HG03039 (cell line): ENCODE data around the gene GALNT7.
"Not testable (repeated sequence)": the region's sequence is repeated elsewhere in the genome, so short reads cannot be mapped to it uniquely, and the experiment has no call there.

Experiments
- ATAC-seq: cut with Tn5 transposase; IDR thresholded peaks from one replicate; pipeline ENCODE4 v1.9.1; 2021; ENCODE audit warnings: mild to moderate bottlenecking, moderate library complexity; ENCODE audit not compliant: unreplicated experiment

GALNT7 gene

GRCh38 chr4:173192375-173193162 is 24.0 kb downstream of the GALNT7 start:
- no peak for ATAC-seq

DNA sequence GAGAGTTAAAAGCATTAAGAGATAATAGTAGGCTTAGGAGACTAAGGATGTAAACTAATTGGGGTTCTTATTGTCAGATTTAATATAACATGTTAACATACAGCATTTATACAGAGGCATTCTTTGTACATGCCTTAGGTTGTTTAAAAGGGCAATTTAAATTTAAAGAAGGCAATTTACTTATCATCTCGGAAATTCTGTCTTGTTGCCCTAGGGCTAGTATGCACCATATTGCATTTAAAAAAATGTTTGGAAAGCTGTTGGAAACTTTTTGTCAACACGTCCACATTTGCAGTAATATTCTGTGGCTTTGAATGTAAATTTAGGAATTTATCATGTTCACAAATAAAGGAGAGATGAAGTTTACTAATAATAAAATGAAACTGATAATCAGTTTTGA is 25.5 kb downstream of the GALNT7 start:
- ATAC-seq = no peak

- no peak for ATAC-seq
These were observed 26.5 kb downstream of the GALNT7 start for GRCh38 chr4:173195109-173195508.

DNA sequence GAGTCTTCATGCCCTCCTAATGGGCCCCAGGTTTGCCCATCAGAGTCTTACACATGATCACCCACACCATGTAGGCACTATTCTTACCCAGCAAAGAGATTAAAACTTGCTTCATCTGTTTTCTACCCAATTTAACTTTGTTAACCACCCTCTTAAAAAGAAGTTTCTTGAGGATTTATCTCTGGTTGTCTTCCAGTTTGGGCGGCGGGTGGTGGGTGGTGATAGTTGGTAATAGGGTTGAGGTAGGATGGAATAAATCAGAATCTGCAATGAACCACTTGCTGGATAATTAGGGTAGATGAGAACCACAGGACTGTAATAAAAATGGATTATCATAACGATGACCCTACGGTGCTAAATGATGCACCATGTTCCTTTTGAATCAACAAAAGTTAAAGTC is 30.9 kb downstream of the GALNT7 start:
- no peak for ATAC-seq

DNA sequence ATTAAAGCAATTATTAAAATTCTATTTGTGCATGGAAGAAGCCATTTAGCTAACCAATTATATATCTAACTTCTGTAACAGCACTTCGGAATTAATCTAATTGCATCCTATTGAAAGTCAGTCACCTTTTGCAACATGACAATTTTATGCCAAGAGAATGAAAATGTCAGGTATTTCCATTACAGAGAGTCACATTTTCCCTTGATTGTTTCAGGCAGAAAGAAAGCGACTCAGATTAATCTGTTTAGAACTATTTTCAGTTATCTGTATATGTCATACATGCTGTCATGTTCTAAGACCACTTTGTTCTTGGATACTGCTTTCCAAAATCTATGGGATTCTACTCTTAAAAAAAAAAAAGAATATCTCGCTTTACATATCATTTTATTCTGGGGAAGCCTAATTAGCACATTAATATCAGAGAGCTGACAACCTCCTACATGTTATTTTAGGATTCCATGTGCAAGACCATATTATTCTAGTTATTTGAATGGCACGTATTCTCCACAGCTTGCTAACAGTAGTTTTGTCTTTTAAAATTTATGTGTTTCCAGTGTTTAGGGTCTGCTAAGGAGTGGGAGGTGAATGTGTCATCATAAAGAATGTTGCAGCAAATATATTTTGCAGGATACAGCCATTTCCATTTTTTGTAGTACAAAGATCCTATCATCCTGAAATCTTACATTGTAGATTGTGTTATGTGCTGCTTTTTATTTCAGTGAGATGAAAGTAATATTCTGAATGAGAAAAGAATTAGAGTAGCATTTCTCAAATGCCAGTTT is 31.7 kb downstream of the GALNT7 start:
- no peak for ATAC-seq

DNA sequence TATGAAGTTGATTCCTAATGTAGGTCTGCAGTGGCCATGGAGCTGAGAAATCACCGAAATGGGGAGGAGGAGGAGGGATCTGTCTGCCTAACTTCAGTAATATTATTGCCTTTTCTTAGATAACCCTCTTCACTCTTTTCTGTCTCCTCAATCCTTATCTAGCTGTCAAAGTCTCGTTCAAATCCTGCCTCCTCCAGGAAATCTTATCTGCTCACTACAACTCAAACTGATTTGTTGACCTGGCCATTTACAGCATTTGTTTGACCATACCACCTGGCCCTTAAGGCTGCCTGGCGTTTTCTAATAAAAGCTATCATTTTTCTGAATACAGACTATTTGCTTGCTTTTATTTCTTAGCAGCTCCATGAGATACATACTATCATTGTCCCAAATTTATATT is 33.8 kb downstream of the GALNT7 start:
- ATAC-seq = no peak

GRCh38 chr4:173205656-173206055 is 37.0 kb downstream of the GALNT7 start:
- ATAC-seq = no peak

- no peak for ATAC-seq
These were observed 39.8 kb downstream of the GALNT7 start for GRCh38 chr4:173208420-173208819.

DNA sequence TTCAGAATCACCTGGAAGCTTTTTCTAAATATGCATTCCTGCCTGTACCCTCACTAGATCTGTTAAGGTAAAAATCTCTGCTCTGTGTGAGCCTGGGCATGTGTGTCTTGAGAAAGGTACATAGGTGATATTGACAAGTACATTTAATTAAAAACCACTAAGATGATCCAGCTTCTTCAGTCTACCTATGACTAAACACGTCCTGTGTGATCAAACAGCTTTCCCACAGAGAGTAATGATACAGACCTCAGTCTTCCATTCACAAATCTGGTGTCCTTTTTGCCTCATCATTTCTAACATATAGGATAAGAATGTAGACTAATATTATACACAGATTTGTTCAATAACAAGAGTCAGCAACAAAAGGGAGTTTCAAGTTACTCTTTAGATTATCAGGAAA is 42.6 kb downstream of the GALNT7 start:
- no peak for ATAC-seq

GRCh38 chr4:173211838-173212237 is 43.2 kb downstream of the GALNT7 start:
- no peak for ATAC-seq

DNA sequence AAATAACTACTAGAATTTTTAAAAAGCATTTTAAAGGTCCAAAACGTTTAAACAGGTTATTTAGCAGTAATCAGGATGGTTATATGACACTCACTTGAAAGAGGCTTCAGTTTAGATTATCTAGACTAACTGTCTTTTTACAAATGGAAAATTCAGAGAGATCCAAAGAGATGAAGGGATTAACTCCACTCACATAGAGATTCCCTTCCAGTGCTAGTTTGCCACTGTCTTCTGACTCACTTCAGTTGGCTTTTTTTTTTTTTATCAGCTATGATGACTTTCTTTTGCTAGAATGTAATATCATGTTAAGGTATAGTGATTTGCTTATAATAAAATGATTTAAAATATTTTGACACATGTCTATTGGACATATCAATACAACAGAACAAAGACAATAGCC is 43.8 kb downstream of the GALNT7 start:
- ATAC-seq = no peak

- ATAC-seq = no peak
These were observed 44.7 kb downstream of the GALNT7 start for GRCh38 chr4:173213296-173213695.

DNA sequence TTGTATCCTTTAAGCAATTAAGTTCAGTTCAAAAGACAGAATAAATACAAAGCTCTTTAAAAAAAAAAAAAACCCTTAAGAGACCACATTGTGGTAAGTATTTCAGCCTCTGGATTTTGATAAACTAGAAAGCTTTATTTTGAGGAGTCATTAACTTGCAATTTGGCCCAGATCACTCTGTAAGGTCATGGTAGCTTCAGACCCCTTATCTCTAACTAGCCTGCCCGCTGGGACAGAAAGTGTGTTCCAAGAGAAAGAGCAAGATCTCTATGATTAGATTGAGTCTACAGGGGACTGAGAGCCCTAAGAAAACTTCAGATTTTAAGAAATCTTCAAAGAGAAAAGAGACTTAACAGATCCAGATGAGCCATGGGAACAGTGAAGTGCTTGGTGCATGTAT is 45.6 kb downstream of the GALNT7 start:
- ATAC-seq = no peak

GRCh38 chr4:173214661-173215060 is 46.0 kb downstream of the GALNT7 start:
- ATAC-seq = no peak

GRCh38 chr4:173217075-173217474 is 48.5 kb downstream of the GALNT7 start:
- ATAC-seq = no peak

DNA sequence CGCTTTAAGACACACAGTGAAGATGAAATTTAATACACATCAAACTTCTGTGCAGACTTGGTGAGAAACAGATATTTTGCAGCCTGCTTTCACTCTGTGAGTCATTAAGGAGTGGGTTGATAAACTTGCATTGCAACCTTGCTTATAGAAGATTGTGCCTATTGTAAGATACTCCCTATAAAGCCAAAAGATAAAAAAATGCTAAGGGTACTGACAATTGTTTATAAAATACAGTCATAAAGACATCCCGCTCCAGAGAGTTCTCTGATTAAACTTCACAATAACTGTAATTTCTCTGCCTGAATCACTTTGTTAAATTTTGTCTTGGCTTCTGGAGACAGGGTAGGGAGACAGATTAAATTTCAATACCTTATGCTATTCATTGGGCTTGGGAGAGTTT is 49.1 kb downstream of the GALNT7 start:
- no peak for ATAC-seq

- no peak for ATAC-seq
These were observed 50.0 kb downstream of the GALNT7 start for GRCh38 chr4:173218411-173219125.

- ATAC-seq = not testable (repeated sequence)
These were observed 50.5 kb downstream of the GALNT7 start for GRCh38 chr4:173219126-173219437.

DNA sequence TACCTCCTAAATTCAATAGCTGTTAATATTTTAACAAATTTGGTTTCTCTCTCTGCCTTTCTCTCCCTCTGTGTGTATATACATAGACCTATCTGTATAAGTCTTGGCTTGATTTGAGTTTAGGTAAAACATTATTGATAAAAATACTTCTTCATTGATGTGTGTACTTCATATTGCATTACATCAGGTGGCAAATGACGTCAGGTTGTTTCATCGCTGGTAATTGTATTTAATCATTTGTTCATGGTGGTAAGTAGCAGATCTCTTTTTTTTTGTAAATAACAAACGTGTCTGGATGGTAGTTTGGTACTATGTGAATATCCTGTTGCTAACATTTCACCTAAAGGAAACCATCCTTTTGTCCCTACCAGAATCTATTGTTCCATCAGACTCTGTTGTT is 55.1 kb downstream of the GALNT7 start:
- no peak for ATAC-seq

- no peak for ATAC-seq
These were observed 57.8 kb downstream of the GALNT7 start for GRCh38 chr4:173226401-173226888.

DNA sequence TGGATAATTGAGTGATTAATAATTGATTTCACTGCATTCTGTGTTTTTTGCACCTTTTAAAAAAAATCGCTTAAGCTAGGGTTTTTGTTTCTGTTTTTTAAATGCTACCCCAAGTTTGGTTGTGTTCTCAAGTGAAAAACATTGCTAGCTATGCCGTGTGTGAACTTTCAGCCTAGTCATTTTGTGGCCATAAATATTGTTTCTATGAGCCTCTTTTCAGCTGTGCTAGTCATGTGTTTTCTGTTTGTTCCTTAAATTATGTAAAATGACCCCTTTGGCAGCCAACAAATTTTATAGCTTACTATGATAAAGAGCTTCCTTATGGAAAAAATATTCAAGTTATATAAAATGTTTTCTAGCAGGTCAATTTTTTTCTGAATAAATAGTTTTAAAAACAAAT is 59.1 kb downstream of the GALNT7 start:
- ATAC-seq = no peak

GRCh38 chr4:173230062-173230461 is 61.5 kb downstream of the GALNT7 start:
- ATAC-seq = no peak
